K562 (cell line): ENCODE data around the gene AFF3.

Source experiments
- ARID1B ChIP-seq: fragments of 450-650 bp; IDR thresholded peaks from 2 replicates; pipeline ENCODE4 v1.6.1; 2016; ENCODE audit warnings: antibody characterized with exemption, mild to moderate bottlenecking, inconsistent platforms
- COPS2 ChIP-seq: fragments of 450-650 bp; conservative IDR thresholded peaks from 2 replicates; pipeline ENCODE4 v1.6.1; 2016; ENCODE audit warnings: mild to moderate bottlenecking, moderate library complexity
- EZH2 ChIP-seq: IDR thresholded peaks from 2 replicates; pipeline ENCODE4 v1.6.1; 2012; ENCODE audit warnings: low read depth, mild to moderate bottlenecking, inconsistent platforms, low read length, borderline replicate concordance
- GABPA ChIP-seq: fragments of 200-800 bp; sonication (Bioruptor generic); conservative IDR thresholded peaks from 2 replicates; pipeline ENCODE4 v1.6.1; 2016; ENCODE audit warnings: low read depth, missing genetic modification characterization, missing compliant biosample characterization
- KAT8 ChIP-seq: fragments of 450-650 bp; IDR thresholded peaks from 2 replicates; pipeline ENCODE4 v1.6.1; 2016; ENCODE audit warnings: low read depth, mild to moderate bottlenecking
- L3MBTL2 ChIP-seq: fragments of 450-650 bp; IDR thresholded peaks from 2 replicates; pipeline ENCODE4 v1.6.1; 2016; ENCODE audit warnings: mild to moderate bottlenecking, moderate library complexity
- NR3C1 ChIP-seq: sonication (generic); formaldehyde crosslinking; IDR thresholded peaks from 2 replicates; pipeline ENCODE4 v1.8.1; 2022; ENCODE audit warnings: missing genetic modification reagents
- NRF1 ChIP-seq, 2 experiments: fragments of 450-650 bp; IDR thresholded peaks in 1 of 2; conservative IDR thresholded peaks in 1 of 2; 2 replicates each; pipeline ENCODE4 v1.6.1; 2014; ENCODE audit warnings: mild to moderate bottlenecking in 2 of 2
- POLR2AphosphoS5 ChIP-seq: IDR thresholded peaks from 2 replicates; pipeline ENCODE4 v1.6.1; 2011; ENCODE audit warnings: mild to moderate bottlenecking, low read depth, low read length, moderate library complexity; ENCODE audit not compliant: control insufficient read depth, insufficient read depth
- SMAD2 ChIP-seq: fragments of 150-350 bp; IDR thresholded peaks from 2 replicates; pipeline ENCODE4 v1.6.1; 2014; ENCODE audit warnings: low read depth, mild to moderate bottlenecking, low read length
- TRIM24 ChIP-seq, 2 experiments: fragments of 450-650 bp; IDR thresholded peaks; 2 replicates each; pipeline ENCODE4 v1.6.1; 2016
- TF ChIP-seq, protein P1 (sequence below), 2 experiments: fragments of 450-650 bp; formaldehyde crosslinking in 1 of 2; IDR thresholded peaks; 2 replicates each; pipeline versions ENCODE4 v1.4.0 to v1.6.1; 2014 to 2020; ENCODE audit warnings: mild to moderate bottlenecking in 2 of 2, borderline replicate concordance in 1 of 2, low read depth in 1 of 2

DNA sequence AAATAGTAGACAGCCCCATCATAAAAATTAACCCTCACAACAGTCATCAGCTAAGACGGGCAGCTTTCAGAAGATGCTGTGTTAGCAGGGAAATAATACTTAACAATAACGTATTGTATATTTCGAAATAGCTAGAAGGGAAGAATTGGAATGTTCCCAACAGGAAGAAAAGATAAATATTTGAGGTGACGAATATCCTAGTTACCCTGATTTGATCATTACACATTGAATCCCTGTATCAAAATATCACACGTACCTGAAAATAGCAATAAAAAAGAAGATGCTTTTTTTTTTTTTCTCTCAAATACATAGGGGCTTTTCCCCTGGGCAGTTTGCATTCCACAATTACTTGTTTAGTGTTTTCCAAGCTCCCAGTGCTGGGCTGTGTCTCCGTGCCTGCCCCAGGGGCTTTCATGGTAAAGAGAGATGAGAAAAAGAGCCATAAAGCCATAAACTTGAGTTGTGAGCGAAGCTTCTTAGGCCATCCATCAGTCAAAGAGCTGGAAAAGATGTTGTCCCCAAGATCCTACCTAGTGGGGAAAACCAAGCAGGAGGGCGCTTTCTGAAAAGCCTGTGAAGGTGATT lies 469.5 kb downstream of the AFF3 start:
- TF ChIP-seq POLR2AphosphoS5 (no peak), KAT8 (no peak), L3MBTL2 (no peak), NRF1 (conservative IDR thresholded peaks at IDR 0.05 in 1 of 2, IDR thresholded peaks at IDR 0.05 in 1 of 2) (no peak), NR3C1 (CRISPR knock-in tag) (no peak), EZH2 (no peak), SMAD2 (no peak), GABPA (tag) (no peak), ARID1B (no peak), COPS2 (no peak), TRIM24 (IDR thresholded peaks at IDR 0.05) (no peak)
- TF ChIP-seq, protein P1, sequence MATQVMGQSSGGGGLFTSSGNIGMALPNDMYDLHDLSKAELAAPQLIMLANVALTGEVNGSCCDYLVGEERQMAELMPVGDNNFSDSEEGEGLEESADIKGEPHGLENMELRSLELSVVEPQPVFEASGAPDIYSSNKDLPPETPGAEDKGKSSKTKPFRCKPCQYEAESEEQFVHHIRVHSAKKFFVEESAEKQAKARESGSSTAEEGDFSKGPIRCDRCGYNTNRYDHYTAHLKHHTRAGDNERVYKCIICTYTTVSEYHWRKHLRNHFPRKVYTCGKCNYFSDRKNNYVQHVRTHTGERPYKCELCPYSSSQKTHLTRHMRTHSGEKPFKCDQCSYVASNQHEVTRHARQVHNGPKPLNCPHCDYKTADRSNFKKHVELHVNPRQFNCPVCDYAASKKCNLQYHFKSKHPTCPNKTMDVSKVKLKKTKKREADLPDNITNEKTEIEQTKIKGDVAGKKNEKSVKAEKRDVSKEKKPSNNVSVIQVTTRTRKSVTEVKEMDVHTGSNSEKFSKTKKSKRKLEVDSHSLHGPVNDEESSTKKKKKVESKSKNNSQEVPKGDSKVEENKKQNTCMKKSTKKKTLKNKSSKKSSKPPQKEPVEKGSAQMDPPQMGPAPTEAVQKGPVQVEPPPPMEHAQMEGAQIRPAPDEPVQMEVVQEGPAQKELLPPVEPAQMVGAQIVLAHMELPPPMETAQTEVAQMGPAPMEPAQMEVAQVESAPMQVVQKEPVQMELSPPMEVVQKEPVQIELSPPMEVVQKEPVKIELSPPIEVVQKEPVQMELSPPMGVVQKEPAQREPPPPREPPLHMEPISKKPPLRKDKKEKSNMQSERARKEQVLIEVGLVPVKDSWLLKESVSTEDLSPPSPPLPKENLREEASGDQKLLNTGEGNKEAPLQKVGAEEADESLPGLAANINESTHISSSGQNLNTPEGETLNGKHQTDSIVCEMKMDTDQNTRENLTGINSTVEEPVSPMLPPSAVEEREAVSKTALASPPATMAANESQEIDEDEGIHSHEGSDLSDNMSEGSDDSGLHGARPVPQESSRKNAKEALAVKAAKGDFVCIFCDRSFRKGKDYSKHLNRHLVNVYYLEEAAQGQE (IDR thresholded peaks at IDR 0.05; ENCODE audit: borderline replicate concordance), result no peak
- TF ChIP-seq, protein P1 (CRISPR knock-in tag; IDR thresholded peaks at IDR 0.05; ENCODE audit: low read depth), result no peak
